K562 (cell line): Measurements from ENCODE around the gene ITGAD. TPM values are rescaled to one million over a fixed set of nuclear protein-coding genes. Genes with fewer than 3 reads are reported as not detected.

Source experiments
- ATAC-seq: fragments of 200-7000 bp; cut with Tn5 transposase; 3 replicates; pipeline ENCODE4 v1.9.1; 2020; ENCODE audit warnings: moderate library complexity
- BruUV-seq: library from RNA; stranded (reverse); fragments of 400-500 nt; replicated peaks from 2 replicates; lab custom pipeline; 2021; lab: Mats Ljungman, UMichigan
- CTCF ChIA-PET: fragments of 300-600 bp; formaldehyde crosslinking; extraction: SDS; loops from one replicate; lab custom pipeline; 2021; ENCODE audit warnings: low intra/inter-chr PET ratio; lab: Yijun Ruan, JAX
- POLR2A ChIA-PET: fragments of 300-600, 350-650 bp; sonication (Branson Sonifier 250); formaldehyde crosslinking; extraction: SDS; loops from one replicate; lab custom pipeline; 2021; ENCODE audit warnings: antibody characterized with exemption, inconsistent platforms; lab: Yijun Ruan, JAX
- DNase-seq, 4 experiments: peaks; one replicate each; pipeline versions ENCODE4 v3.0.0 to v3.0.0-alpha.2; 2011 to 2018; ENCODE audit warnings: low spot score in 3 of 4, mixed read lengths in 3 of 4; ENCODE audit errors: extremely low read depth in 1 of 4
- FAIRE-seq: peaks from 2 replicates; lab custom pipeline; 2011; peaks lifted over from hg19 to GRCh38; lab: Jason Lieb, UNC
- H2AFZ ChIP-seq: 2 replicates; pipeline ENCODE4 v1.6.0; 2011; ENCODE audit warnings: low read depth, low read length, control low read depth, inconsistent platforms
- H3K27ac ChIP-seq: fragments of 200-600 bp; 3 replicates; pipeline ENCODE4 v1.8.0; 2011; ENCODE audit warnings: low read depth, mild to moderate bottlenecking, control low read depth, inconsistent platforms, low read length, moderate library complexity, mixed read lengths; ENCODE audit errors: extremely low read depth
- H3K27me3 ChIP-seq, 2 experiments: fragments of 300-600 bp in 1 of 2; 2 replicates in 1 of 2; 3 replicates in 1 of 2; pipeline versions ENCODE4 v1.6.0 to v1.8.0; 2011; ENCODE audit warnings: inconsistent platforms in 2 of 2, low read length in 2 of 2, mild to moderate bottlenecking in 1 of 2, mixed read lengths in 1 of 2, moderate library complexity in 1 of 2; ENCODE audit not compliant: control insufficient read depth in 2 of 2, insufficient read depth in 2 of 2
- H3K36me3 ChIP-seq: fragments of 300-600 bp; 3 replicates; pipeline ENCODE4 v1.8.0; 2011; ENCODE audit warnings: mild to moderate bottlenecking, low read length, inconsistent platforms; ENCODE audit not compliant: control insufficient read depth, insufficient read depth
- H3K4me1 ChIP-seq, 2 experiments: fragments of 200-600 bp in 1 of 2; replicated peaks in 1 of 2; 2 replicates in 1 of 2; 3 replicates in 1 of 2; pipeline versions ENCODE4 v1.5.1 to v1.8.0; 2011; ENCODE audit warnings: inconsistent platforms in 2 of 2, low read length in 2 of 2, mild to moderate bottlenecking in 1 of 2, mixed read lengths in 1 of 2, moderate library complexity in 1 of 2; ENCODE audit not compliant: control insufficient read depth in 2 of 2, insufficient read depth in 2 of 2
- H3K4me2 ChIP-seq: 2 replicates; pipeline ENCODE4 v1.6.1; 2011; ENCODE audit warnings: low read length, control low read depth, inconsistent platforms, mixed read lengths; ENCODE audit not compliant: insufficient read depth
- H3K4me3 ChIP-seq: fragments of 200-600 bp; sonication (generic), shearing (Covaris generic); 2 replicates; pipeline ENCODE4 v1.5.1; 2016; ENCODE audit warnings: control low read depth, inconsistent platforms
- H3K79me2 ChIP-seq: fragments of 200-600 bp; 3 replicates; pipeline ENCODE4 v1.8.0; 2011; ENCODE audit warnings: low read length, inconsistent platforms; ENCODE audit not compliant: control insufficient read depth, insufficient read depth
- H3K9ac ChIP-seq, 2 experiments: 2 replicates each; pipeline versions ENCODE4 v1.6.0 to v1.6.1; 2011; ENCODE audit warnings: low read depth in 2 of 2, low read length in 2 of 2, control low read depth in 1 of 2, inconsistent platforms in 1 of 2, mild to moderate bottlenecking in 1 of 2, mixed read lengths in 1 of 2; ENCODE audit not compliant: insufficient read depth in 1 of 2
- H3K9me1 ChIP-seq: one replicate; pipeline ENCODE4 v1.6.0; 2011; ENCODE audit warnings: inconsistent platforms, mild to moderate bottlenecking, low read length, moderate library complexity; ENCODE audit not compliant: control insufficient read depth, insufficient read depth
- H3K9me3 ChIP-seq: replicated peaks from 2 replicates; pipeline ENCODE4 v1.5.1; 2011; ENCODE audit warnings: low read depth, low read length, inconsistent platforms; ENCODE audit not compliant: control insufficient read depth, insufficient read depth
- H4K20me1 ChIP-seq: replicated peaks from 2 replicates; pipeline ENCODE4 v1.6.1; 2011; ENCODE audit warnings: low read length, inconsistent platforms, mixed read lengths; ENCODE audit not compliant: control insufficient read depth, insufficient read depth
- ADNP ChIP-seq: fragments of 200-800 bp; sonication (Bioruptor generic); IDR thresholded peaks from 2 replicates; pipeline ENCODE4 v1.6.1; 2016; ENCODE audit warnings: missing genetic modification characterization, missing compliant biosample characterization
- BHLHE40 ChIP-seq: IDR thresholded peaks from 2 replicates; pipeline ENCODE4 v1.6.1; 2011; ENCODE audit warnings: low read length, improper control_type of control experiment
- CEBPG ChIP-seq, 3 experiments: fragments of 200-800 bp in 1 of 3; sonication (Bioruptor generic) in 1 of 3; sonication (generic) in 1 of 3; formaldehyde crosslinking in 1 of 3; IDR thresholded peaks in 2 of 3; conservative IDR thresholded peaks in 1 of 3; 2 replicates each; pipeline versions ENCODE4 v1.6.1 to v1.8.0; 2016 to 2022; ENCODE audit warnings: missing compliant biosample characterization in 2 of 3, missing genetic modification characterization in 2 of 3, mild to moderate bottlenecking in 1 of 3, missing genetic modification reagents in 1 of 3
- JUNB ChIP-seq: fragments of 450-650 bp; formaldehyde crosslinking; conservative IDR thresholded peaks from 2 replicates; pipeline ENCODE4 v1.4.0; 2020; ENCODE audit warnings: mild to moderate bottlenecking
- PHF21A ChIP-seq: fragments of 450-650 bp; IDR thresholded peaks from 2 replicates; pipeline ENCODE4 v1.6.1; 2017; ENCODE audit warnings: low read depth, borderline replicate concordance
- POLR2B ChIP-seq: fragments of 450-650 bp; IDR thresholded peaks from 2 replicates; pipeline ENCODE4 v1.6.1; 2018; ENCODE audit warnings: low read depth; ENCODE audit not compliant: partially characterized antibody
- POLR3G ChIP-seq: IDR thresholded peaks from 2 replicates; pipeline ENCODE4 v1.6.1; 2011; ENCODE audit not compliant: insufficient read length, insufficient replicate concordance; ENCODE audit errors: extremely low read depth
- RAD51 ChIP-seq: fragments of 450-650 bp; IDR thresholded peaks from 2 replicates; pipeline ENCODE4 v1.7.1; 2016; ENCODE audit warnings: low read depth, mild to moderate bottlenecking, borderline replicate concordance
- RBBP5 ChIP-seq: fragments of 200-600 bp; sonication (generic); IDR thresholded peaks from 2 replicates; pipeline ENCODE4 v1.6.1; 2012; ENCODE audit warnings: borderline replicate concordance, mild to moderate bottlenecking, low read length, control low read depth, inconsistent platforms; ENCODE audit not compliant: insufficient read depth, poor library complexity, severe bottlenecking
- RBFOX2 ChIP-seq: fragments of 200-400 bp; formaldehyde crosslinking; IDR thresholded peaks from 2 replicates; pipeline ENCODE4 v1.6.1; 2017; ENCODE audit warnings: low read depth, mild to moderate bottlenecking, low read length, moderate library complexity
- ZKSCAN1 ChIP-seq: fragments of 150-350 bp; IDR thresholded peaks from 2 replicates; pipeline ENCODE4 v1.6.1; 2016; ENCODE audit warnings: low read depth, low read length
- ZNF274 ChIP-seq: IDR thresholded peaks from 2 replicates; pipeline ENCODE4 v1.6.1; 2011; ENCODE audit warnings: low read depth, mild to moderate bottlenecking, low read length, moderate library complexity, borderline replicate concordance
- ZNF583 ChIP-seq: fragments of 250-450 bp; sonication (Bioruptor Pico); IDR thresholded peaks from 2 replicates; pipeline ENCODE4 v1.4.0; 2020
- WGBS: fragments of 100-300 bp; shearing (Covaris generic); methylation state at CpG from one replicate; pipeline ENCODE4 v1.1.6; 2016; ENCODE audit warnings: low coverage, mixed read lengths; ENCODE audit not compliant: insufficient coverage; ENCODE audit errors: missing lambda C conversion rate; 5-methylcytosine and 5-hydroxymethylcytosine counted together
- in situ Hi-C: fragments of 300-500 bp; cut with MboI; formaldehyde crosslinking; loops from 4 replicates; pipeline ENCODE4 v1.15.0; 2018; ENCODE audit warnings: inconsistent platforms, mixed read lengths
- intact Hi-C: fragments of 100-400 bp; cut with micrococcal nuclease; formaldehyde crosslinking; loops from 2 replicates; pipeline ENCODE4 v1.14.2; 2022
- polyA plus RNA-seq, 8 experiments: library from polyadenylated mRNA; depleted of rRNA in 4 of 8; stranded (reverse) in 5 of 8; unstranded in 3 of 8; fragments of >200 nt; fragmentation: Nextera tagmentation in 2 of 8; fragmentation: Illumina TruSeq in 1 of 8; extraction: Ambion mirVana in 2 of 8; extraction: Trizol in 1 of 8; gene quantifications; 2 replicates each; pipeline versions ENCODE4 v1.2.1 to v1.2.3, GENCODE V29; 2011 to 2014; ENCODE audit warnings: inconsistent platforms in 1 of 8, missing spikeins in 1 of 8
- total RNA-seq, 7 experiments: library from RNA; depleted of rRNA in 6 of 7; stranded (reverse); fragments of >200 nt in 6 of 7; fragmentation: Illumina TruSeq in 2 of 7; extraction: Trizol in 2 of 7; gene quantifications; 2 replicates each; pipeline versions ENCODE4 v1.2.1 to v1.2.3, GENCODE V29; 2011 to 2021; ENCODE audit warnings: low replicate concordance in 1 of 7
- TF ChIP-seq, protein P1 (sequence below): fragments of 450-650 bp; formaldehyde crosslinking; IDR thresholded peaks from 2 replicates; pipeline ENCODE4 v1.4.0; 2022; ENCODE audit warnings: missing genetic modification characterization

ITGAD gene
- total and polyA plus RNA-seq, 9 of the 15 experiments (the other 6 are each of a cell fraction or from before 2014, with no cell fraction given), result not detected

GRCh38 chr16:31466381-31466841, 73.3 kb downstream of the ITGAD start:
- intact Hi-C loops, result no loop called here
- no peak overlapping the region for H3K4me3 ChIP-seq
- no peak overlapping the region for H3K4me2 ChIP-seq
- H3K9me1 ChIP-seq, result no peaks in the 10 kb centered on the region
- peak in 1 of 4 experiments; percentile 4 for DNase-seq
- no peak for FAIRE-seq
- no peaks in the 10 kb centered on the region for H3K79me2 ChIP-seq
- H3K4me1 ChIP-seq, result peaks cover 0 to 21% of the 10 kb centered on the region in 2 experiments; a peak in 1 of 5 replicates
- in situ Hi-C loops, result no loop called here
- no peaks in the 10 kb centered on the region for H3K27me3 ChIP-seq
- no peaks in the 10 kb centered on the region for H3K9me3 ChIP-seq
- 88% methylated on average over 8 of the region's 18 CpGs for WGBS
- H2AFZ ChIP-seq, result no peak overlapping the region
- H3K36me3 ChIP-seq, result peaks cover 45% of the 10 kb centered on the region; the same call in 2 of the 3 replicates
- BruUV-seq, result no TSS peak
- ATAC-seq, result no peak
- 0 out of 4 replicates have a peak overlapping the region, but pooled peaks of 1 of the 2 experiments have one; percentile 35 for H3K9ac ChIP-seq
- H4K20me1 ChIP-seq, result no peaks in the 10 kb centered on the region
- peak; percentile 42 for TF ChIP-seq RBFOX2
- no peak for TF ChIP-seq ZKSCAN1
- CTCF ChIA-PET, result no interaction called here
- POLR2A ChIA-PET, result no interaction called here
- no peak overlapping the region for H3K27ac ChIP-seq

DNA sequence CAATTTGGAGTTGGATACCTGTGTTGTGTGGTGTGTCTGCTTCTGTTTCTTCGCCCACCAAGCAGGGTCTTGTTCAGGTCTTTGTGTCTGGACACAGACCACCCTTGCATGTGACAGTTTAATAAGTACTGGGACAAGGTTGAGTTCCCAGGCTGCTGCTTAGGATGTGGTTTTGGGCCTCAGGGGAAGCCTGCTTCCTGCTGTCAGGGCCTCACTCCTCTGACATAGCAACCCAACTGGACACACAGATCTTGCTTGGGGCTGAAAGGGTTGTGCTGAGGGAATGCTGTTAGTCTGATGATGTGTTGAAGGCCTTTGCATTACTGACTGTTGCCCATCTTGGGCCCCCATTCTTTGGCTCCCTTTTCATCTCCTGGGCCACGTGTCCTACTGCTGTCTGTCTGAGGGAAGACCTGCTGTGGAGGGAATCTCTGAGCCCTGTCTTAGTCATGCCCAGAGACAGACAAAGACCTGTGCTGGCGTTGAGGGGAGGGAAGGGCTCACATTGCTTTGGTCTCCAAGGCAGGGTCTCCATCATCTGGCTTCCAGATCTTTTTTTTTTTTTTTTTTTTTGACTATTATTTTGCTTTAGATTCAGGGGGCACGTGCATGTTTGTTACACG, 74.1 kb downstream of the ITGAD start:
- Histone ChIP-seq H3K4me2 (no peak overlapping the region), H3K27ac (no peak overlapping the region), H3K4me1 (peaks cover 0 to 24% of the 10 kb centered on the region in 2 experiments; a peak in 1 of 5 replicates), H3K79me2 (no peaks in the 10 kb centered on the region), H2AFZ (no peak overlapping the region), H3K9me3 (no peaks in the 10 kb centered on the region), H3K4me3 (no peak overlapping the region), H3K9ac (0 out of 4 replicates have a peak overlapping the region, but pooled peaks of 1 of the 2 experiments have one; percentile 36), H3K27me3 (no peaks in the 10 kb centered on the region), H3K9me1 (no peaks in the 10 kb centered on the region), H3K36me3 (peaks cover 39% of the 10 kb centered on the region; the same call in 2 of the 3 replicates), H4K20me1 (no peaks in the 10 kb centered on the region)
- FAIRE-seq (peak; percentile 70), DNase-seq (peak in 1 of 4 experiments; percentile 5), ATAC-seq (no peak; the same call in 2 of the 3 replicates)
- CTCF ChIA-PET, result no interaction called here
- 61% methylated on average over 5 of the region's 5 CpGs for WGBS
- in situ Hi-C loops (no loop called here), intact Hi-C loops (no loop called here)
- no TSS peak for BruUV-seq
- POLR2A ChIA-PET, result interaction anchor here (0.6 kb wide), 1 partner anchor 344 kb away, joined by 3 read pairs; no protein-coding TSS in a partner anchor
- no peak for TF ChIP-seq ZNF583 (CRISPR knock-in tag)
- no peak for TF ChIP-seq PHF21A
- TF ChIP-seq POLR3G, result no peak
- no peak for TF ChIP-seq BHLHE40
- no peak for TF ChIP-seq JUNB (CRISPR knock-in tag)
- no peak for TF ChIP-seq ADNP (tag)
- TF ChIP-seq POLR2B, result no peak
- TF ChIP-seq CEBPG (CRISPR knock-in tag; IDR thresholded peaks at IDR 0.05), result no peak
- no peak for TF ChIP-seq CEBPG (tag; conservative IDR thresholded peaks at IDR 0.05 in 1 of 2, IDR thresholded peaks at IDR 0.05 in 1 of 2)
- no peak for TF ChIP-seq RBBP5
- TF ChIP-seq ZNF274, result no peak
- TF ChIP-seq, protein P1, sequence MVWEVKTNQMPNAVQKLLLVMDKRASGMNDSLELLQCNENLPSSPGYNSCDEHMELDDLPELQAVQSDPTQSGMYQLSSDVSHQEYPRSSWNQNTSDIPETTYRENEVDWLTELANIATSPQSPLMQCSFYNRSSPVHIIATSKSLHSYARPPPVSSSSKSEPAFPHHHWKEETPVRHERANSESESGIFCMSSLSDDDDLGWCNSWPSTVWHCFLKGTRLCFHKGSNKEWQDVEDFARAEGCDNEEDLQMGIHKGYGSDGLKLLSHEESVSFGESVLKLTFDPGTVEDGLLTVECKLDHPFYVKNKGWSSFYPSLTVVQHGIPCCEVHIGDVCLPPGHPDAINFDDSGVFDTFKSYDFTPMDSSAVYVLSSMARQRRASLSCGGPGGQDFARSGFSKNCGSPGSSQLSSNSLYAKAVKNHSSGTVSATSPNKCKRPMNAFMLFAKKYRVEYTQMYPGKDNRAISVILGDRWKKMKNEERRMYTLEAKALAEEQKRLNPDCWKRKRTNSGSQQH (CRISPR knock-in tag), result no peak
- no peak for TF ChIP-seq RAD51
